Mucosa of descending colon (tissue), 3 donors: ENCODE results near the gene OSGEP. TPM values are rescaled to one million over a fixed set of nuclear protein-coding genes. Genes with fewer than 3 reads are reported as not detected.

ENCODE experiments used
- ATAC-seq: fragments of 200-7000 bp; cut with Tn5 transposase; one replicate; pipeline ENCODE4 v1.9.1; 2020; ENCODE audit warnings: mild to moderate bottlenecking, moderate library complexity
- DNase-seq, 3 donors: peaks; one replicate each; pipeline ENCODE4 v3.0.0-alpha.2; 2020
- H3K36me3 ChIP-seq: fragments of 200-600 bp; one replicate; pipeline ENCODE4 v1.8.0; 2021; ENCODE audit warnings: low read depth, mild to moderate bottlenecking
- H3K4me1 ChIP-seq: fragments of 200-600 bp; one replicate; pipeline ENCODE4 v1.8.0; 2021; ENCODE audit warnings: low read depth, mild to moderate bottlenecking
- H3K4me3 ChIP-seq: fragments of 200-600 bp; one replicate; pipeline ENCODE4 v1.8.0; 2021; ENCODE audit warnings: mild to moderate bottlenecking
- H3K9me3 ChIP-seq: fragments of 200-600 bp; one replicate; pipeline ENCODE4 v1.8.0; 2021; ENCODE audit warnings: mild to moderate bottlenecking
- intact Hi-C, 2 donors: fragments of 100-400 bp; cut with DNase I in 1 of 2; cut with micrococcal nuclease in 1 of 2; formaldehyde crosslinking; loops; one replicate each; pipeline versions ENCODE4 v1.11.0 to v1.11.1; 2022; cut with DNase I, micrococcal nuclease
- total RNA-seq, 3 donors: library from RNA; stranded (reverse); fragmentation: NEBNext Ultra II Directional in 2 of 3; extraction: Animal tissue kit (Norgen Biotek cat#: 25700) in 2 of 3; gene quantifications; one replicate each; pipeline versions ENCODE4 v1.2.1 to v1.2.4, GENCODE V29; 2021 to 2023
- TF ChIP-seq, protein P1 (sequence below): fragments of 200-600 bp; IDR thresholded peaks from one replicate; pipeline ENCODE4 v1.8.0; 2022; ENCODE audit warnings: antibody characterized with exemption, mild to moderate bottlenecking
- donor health status: DM: no; HTN: no; CAD: no; lungs with moderate emphysema.
- donor health status: DM: no; HTN: no; CAD: no.
- donor health status: DM: no; HTN: yes; CAD: no.

OSGEP gene
- total RNA-seq, 3 donors from 2014 or later: 32.7 to 52.0 (median 35.9) TPM

DNA sequence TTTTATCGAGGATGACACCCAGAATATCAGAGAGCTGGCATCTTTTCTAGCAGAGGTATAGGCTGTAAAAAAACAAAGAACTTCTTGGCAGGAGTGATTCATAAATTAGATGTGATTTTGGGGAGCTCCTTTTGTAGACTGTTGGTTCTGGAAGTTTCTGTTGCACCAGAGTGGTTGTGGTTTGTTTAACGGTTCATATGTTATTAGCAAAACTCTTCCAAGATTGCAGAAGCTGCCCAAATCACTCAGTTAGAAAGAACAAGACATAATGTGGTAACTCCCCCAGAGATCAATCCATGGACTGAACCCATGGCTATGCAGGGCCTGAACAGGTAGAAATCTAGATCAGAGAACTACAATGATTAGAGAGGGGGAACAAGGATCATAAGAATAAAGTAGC lies 44.0 kb upstream of the OSGEP start:
- Histone ChIP-seq H3K9me3 (no peaks in the 10 kb centered on the region), H3K4me1 (no peaks in the 10 kb centered on the region), H3K36me3 (no peaks in the 10 kb centered on the region), H3K4me3 (no peak overlapping the region)
- TF ChIP-seq, protein P1, sequence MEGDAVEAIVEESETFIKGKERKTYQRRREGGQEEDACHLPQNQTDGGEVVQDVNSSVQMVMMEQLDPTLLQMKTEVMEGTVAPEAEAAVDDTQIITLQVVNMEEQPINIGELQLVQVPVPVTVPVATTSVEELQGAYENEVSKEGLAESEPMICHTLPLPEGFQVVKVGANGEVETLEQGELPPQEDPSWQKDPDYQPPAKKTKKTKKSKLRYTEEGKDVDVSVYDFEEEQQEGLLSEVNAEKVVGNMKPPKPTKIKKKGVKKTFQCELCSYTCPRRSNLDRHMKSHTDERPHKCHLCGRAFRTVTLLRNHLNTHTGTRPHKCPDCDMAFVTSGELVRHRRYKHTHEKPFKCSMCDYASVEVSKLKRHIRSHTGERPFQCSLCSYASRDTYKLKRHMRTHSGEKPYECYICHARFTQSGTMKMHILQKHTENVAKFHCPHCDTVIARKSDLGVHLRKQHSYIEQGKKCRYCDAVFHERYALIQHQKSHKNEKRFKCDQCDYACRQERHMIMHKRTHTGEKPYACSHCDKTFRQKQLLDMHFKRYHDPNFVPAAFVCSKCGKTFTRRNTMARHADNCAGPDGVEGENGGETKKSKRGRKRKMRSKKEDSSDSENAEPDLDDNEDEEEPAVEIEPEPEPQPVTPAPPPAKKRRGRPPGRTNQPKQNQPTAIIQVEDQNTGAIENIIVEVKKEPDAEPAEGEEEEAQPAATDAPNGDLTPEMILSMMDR: no peak
- ATAC-seq: no peak
- intact Hi-C loops: no loop called here
- no peak for DNase-seq

GRCh38 chr14:20494935-20495766 lies 40.5 kb upstream of the OSGEP start:
- no peak for DNase-seq
- Histone ChIP-seq H3K4me3 (no peak overlapping the region), H3K4me1 (no peaks in the 10 kb centered on the region), H3K36me3 (no peaks in the 10 kb centered on the region), H3K9me3 (no peaks in the 10 kb centered on the region)
- intact Hi-C loops: no loop called here
- peak; percentile 30 for ATAC-seq
- TF ChIP-seq, protein P1: no peak

- DNase-seq (peak in 1 of 3 donors; percentile 16), ATAC-seq (peak; percentile 65)
- TF ChIP-seq, protein P1: no peak
- H3K9me3 ChIP-seq: no peaks in the 10 kb centered on the region
- no peaks in the 10 kb centered on the region for H3K36me3 ChIP-seq
- no peaks in the 10 kb centered on the region for H3K4me1 ChIP-seq
- intact Hi-C loops: no loop called here
- no peak overlapping the region for H3K4me3 ChIP-seq
Observed at GRCh38 chr14:20493634-20494033, 39.0 kb upstream of the OSGEP start.

GRCh38 chr14:20492486-20492885 lies 37.9 kb upstream of the OSGEP start:
- Histone ChIP-seq H3K9me3 (no peaks in the 10 kb centered on the region), H3K4me3 (no peak overlapping the region), H3K36me3 (no peaks in the 10 kb centered on the region), H3K4me1 (no peaks in the 10 kb centered on the region)
- no peak for ATAC-seq
- no peak for DNase-seq
- TF ChIP-seq, protein P1: no peak
- intact Hi-C loops: no loop called here

DNA sequence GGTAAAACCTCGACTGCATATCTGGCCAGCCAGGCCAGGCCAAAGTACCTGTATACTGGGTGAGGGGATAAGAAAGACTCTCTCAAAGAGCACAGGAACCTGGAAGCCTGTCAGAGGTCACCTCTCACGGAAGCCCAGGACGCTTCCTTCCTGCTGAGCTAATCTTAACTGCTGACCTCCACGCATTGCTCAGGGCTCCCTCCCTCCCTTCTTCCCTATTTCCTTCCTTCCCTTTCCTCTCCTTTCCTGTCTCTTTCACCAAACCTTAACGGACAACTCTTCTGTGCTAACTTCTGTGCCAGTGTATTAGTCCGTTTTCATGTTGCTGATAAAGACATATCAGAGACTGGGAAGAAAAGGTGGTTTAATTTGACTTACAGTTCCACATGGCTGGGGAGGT lies 36.0 kb upstream of the OSGEP start:
- Histone ChIP-seq H3K4me1 (no peaks in the 10 kb centered on the region), H3K36me3 (no peaks in the 10 kb centered on the region), H3K4me3 (no peak overlapping the region), H3K9me3 (no peaks in the 10 kb centered on the region)
- ATAC-seq: no peak
- no peak for DNase-seq
- TF ChIP-seq, protein P1: no peak
- intact Hi-C loops: no loop called here
